HepG2 (cell line): ENCODE results near the gene CCT5. TPM values are rescaled to one million over a fixed set of nuclear protein-coding genes. Genes with fewer than 3 reads are reported as not detected.

ENCODE experiments used
- CEBPG ChIP-seq: IDR thresholded peaks from 2 replicates; pipeline ENCODE4 v1.6.1; 2016
- EHMT2 ChIP-seq: fragments of 200-600 bp; sonication (generic); IDR thresholded peaks from 2 replicates; pipeline ENCODE4 v1.7.0; 2017; ENCODE audit warnings: antibody characterized with exemption, low read depth, low read length, borderline replicate concordance
- EZH2 ChIP-seq: conservative IDR thresholded peaks from 2 replicates; pipeline ENCODE4 v1.6.1; 2012; ENCODE audit warnings: mild to moderate bottlenecking, low read depth, low read length, moderate library complexity
- IKZF1 ChIP-seq: fragments of 450-650 bp; IDR thresholded peaks from 2 replicates; pipeline ENCODE4 v1.7.1; 2016
- IKZF4 ChIP-seq: sonication (generic); formaldehyde crosslinking; IDR thresholded peaks from 2 replicates; pipeline ENCODE4 v1.5.1; 2020; ENCODE audit warnings: borderline replicate concordance, mild to moderate bottlenecking, low read depth, missing genetic modification reagents; ENCODE audit errors: not compliant biosample characterization
- KDM5A ChIP-seq: fragments of 200-600 bp; sonication (generic); IDR thresholded peaks from 2 replicates; pipeline ENCODE4 v1.7.0; 2018; ENCODE audit warnings: antibody characterized with exemption, mild to moderate bottlenecking, low read length, borderline replicate concordance
- KLF16 ChIP-seq, 2 experiments: sonication (generic) in 1 of 2; formaldehyde crosslinking in 1 of 2; IDR thresholded peaks; 2 replicates each; pipeline versions ENCODE4 v1.6.1 to v1.8.0; 2016 to 2023; ENCODE audit warnings: missing genetic modification reagents in 2 of 2, missing compliant biosample characterization in 1 of 2
- MED1 ChIP-seq: sonication (generic); formaldehyde crosslinking; IDR thresholded peaks from 2 replicates; pipeline ENCODE4 v1.4.0; 2020; ENCODE audit warnings: missing genetic modification reagents
- RFXAP ChIP-seq: sonication (generic); formaldehyde crosslinking; IDR thresholded peaks from 2 replicates; pipeline ENCODE4 v1.4.0; 2020; ENCODE audit warnings: missing genetic modification reagents, borderline replicate concordance
- ZBTB42 ChIP-seq: sonication (generic); formaldehyde crosslinking; IDR thresholded peaks from 2 replicates; pipeline ENCODE4 v1.5.0; 2020; ENCODE audit warnings: mild to moderate bottlenecking, missing genetic modification reagents
- ZNF263 ChIP-seq: sonication (generic); formaldehyde crosslinking; IDR thresholded peaks from 2 replicates; pipeline ENCODE4 v1.4.0; 2020; ENCODE audit warnings: missing genetic modification reagents
- ZNF33B ChIP-seq: sonication (generic); formaldehyde crosslinking; IDR thresholded peaks from 2 replicates; pipeline ENCODE4 v1.5.1; 2020; ENCODE audit warnings: mild to moderate bottlenecking, missing genetic modification reagents
- ZNF552 ChIP-seq: sonication (generic); formaldehyde crosslinking; IDR thresholded peaks from 2 replicates; pipeline ENCODE4 v1.9.0; 2022; ENCODE audit warnings: missing genetic modification reagents, mild to moderate bottlenecking, borderline replicate concordance
- ZNF672 ChIP-seq: sonication (generic); formaldehyde crosslinking; IDR thresholded peaks from 2 replicates; pipeline ENCODE4 v1.8.1; 2022; ENCODE audit warnings: missing genetic modification reagents
- polyA plus RNA-seq, 8 experiments: library from polyadenylated mRNA; depleted of rRNA in 3 of 8; stranded (reverse) in 7 of 8; unstranded in 1 of 8; fragments of >200 nt; fragmentation: Illumina TruSeq in 4 of 8; extraction: Trizol in 4 of 8; gene quantifications; 2 replicates each; pipeline versions ENCODE4 v1.2.1 to v1.2.3, GENCODE V29; 2011 to 2016; ENCODE audit warnings: low read depth in 4 of 8, missing spikeins in 1 of 8, mixed read lengths in 1 of 8; ENCODE audit not compliant: insufficient read depth in 1 of 8
- total RNA-seq, 5 experiments: library from RNA; depleted of rRNA; stranded (reverse); fragments of >200 nt; fragmentation: Illumina TruSeq; extraction: Trizol; gene quantifications; 2 replicates each; pipeline ENCODE4 v1.2.3, GENCODE V29; 2016; ENCODE audit warnings: low read depth in 1 of 5
- TF ChIP-seq, protein P1 (sequence below): sonication (generic); formaldehyde crosslinking; IDR thresholded peaks from 2 replicates; pipeline ENCODE4 v1.9.0; 2021; ENCODE audit warnings: missing genetic modification reagents, borderline replicate concordance
- TF ChIP-seq, protein P2 (sequence below): sonication (generic); formaldehyde crosslinking; IDR thresholded peaks from 2 replicates; pipeline ENCODE4 v1.4.0; 2020; ENCODE audit warnings: mild to moderate bottlenecking, missing genetic modification reagents
- TF ChIP-seq, protein P3 (sequence below): IDR thresholded peaks from 2 replicates; pipeline ENCODE4 v1.6.1; 2016; ENCODE audit warnings: low read depth, missing genetic modification reagents, missing compliant biosample characterization

The CCT5 gene
- total and polyA plus RNA-seq, 2 of the 13 experiments (the other 11 are each of a cell fraction or from before 2014, with no cell fraction given), result 319 to 708 TPM

DNA sequence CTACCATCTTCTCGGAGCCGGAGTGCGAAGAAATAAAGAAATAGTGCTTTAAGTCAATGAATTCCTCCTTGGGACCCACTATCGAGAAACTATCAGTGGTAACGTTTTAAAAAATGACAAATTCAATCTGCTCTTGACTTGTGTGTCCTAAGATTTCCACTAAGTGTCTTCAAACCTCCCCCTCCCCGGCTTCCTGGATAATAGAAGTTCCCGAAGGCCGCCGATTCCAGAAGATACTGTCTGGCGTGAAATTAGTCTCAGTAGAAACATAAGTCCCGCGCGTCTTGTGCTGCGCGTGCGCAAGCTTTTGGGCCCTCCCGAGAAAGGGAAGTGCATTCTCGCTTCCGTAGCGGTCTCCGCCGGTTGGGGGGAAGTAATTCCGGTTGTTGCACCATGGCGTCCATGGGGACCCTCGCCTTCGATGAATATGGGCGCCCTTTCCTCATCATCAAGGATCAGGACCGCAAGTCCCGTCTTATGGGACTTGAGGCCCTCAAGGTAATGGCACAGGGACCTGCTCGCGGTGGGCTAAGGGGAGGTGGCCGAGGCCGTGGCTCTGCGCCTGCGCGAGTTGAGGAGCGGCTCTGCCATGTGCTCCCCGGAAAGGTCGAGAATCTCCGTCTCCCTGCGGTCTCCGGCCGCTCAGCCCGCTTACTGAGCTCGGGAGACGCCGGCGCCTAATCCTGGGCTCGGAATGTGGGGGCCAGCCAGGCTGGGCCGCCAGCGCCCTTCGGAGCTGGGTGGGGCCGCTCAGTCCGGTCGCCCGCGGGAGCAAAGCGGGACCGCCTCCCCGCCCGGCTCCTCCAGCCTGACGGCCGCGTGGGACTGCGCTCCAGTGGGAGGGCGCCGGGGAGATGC is at the start of gene CCT5 (continued):
- TF ChIP-seq, protein P1, sequence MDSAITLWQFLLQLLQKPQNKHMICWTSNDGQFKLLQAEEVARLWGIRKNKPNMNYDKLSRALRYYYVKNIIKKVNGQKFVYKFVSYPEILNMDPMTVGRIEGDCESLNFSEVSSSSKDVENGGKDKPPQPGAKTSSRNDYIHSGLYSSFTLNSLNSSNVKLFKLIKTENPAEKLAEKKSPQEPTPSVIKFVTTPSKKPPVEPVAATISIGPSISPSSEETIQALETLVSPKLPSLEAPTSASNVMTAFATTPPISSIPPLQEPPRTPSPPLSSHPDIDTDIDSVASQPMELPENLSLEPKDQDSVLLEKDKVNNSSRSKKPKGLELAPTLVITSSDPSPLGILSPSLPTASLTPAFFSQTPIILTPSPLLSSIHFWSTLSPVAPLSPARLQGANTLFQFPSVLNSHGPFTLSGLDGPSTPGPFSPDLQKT (CRISPR knock-in tag), result no peak
- TF ChIP-seq ZNF33B (CRISPR knock-in tag), result no peak
- TF ChIP-seq ZNF263, result peak; percentile 57
- no peak for TF ChIP-seq ZNF552 (CRISPR knock-in tag)
- peak; percentile 57 for TF ChIP-seq MED1 (CRISPR knock-in tag)
- TF ChIP-seq IKZF4, result peak; percentile 18
- peak; percentile 75 for TF ChIP-seq KDM5A
- no peak for TF ChIP-seq ZNF672 (CRISPR knock-in tag)
- TF ChIP-seq RFXAP, result 0 out of 2 replicates have a peak, but pooled peaks have one; percentile 70
- no peak for TF ChIP-seq IKZF1
- TF ChIP-seq, protein P2, sequence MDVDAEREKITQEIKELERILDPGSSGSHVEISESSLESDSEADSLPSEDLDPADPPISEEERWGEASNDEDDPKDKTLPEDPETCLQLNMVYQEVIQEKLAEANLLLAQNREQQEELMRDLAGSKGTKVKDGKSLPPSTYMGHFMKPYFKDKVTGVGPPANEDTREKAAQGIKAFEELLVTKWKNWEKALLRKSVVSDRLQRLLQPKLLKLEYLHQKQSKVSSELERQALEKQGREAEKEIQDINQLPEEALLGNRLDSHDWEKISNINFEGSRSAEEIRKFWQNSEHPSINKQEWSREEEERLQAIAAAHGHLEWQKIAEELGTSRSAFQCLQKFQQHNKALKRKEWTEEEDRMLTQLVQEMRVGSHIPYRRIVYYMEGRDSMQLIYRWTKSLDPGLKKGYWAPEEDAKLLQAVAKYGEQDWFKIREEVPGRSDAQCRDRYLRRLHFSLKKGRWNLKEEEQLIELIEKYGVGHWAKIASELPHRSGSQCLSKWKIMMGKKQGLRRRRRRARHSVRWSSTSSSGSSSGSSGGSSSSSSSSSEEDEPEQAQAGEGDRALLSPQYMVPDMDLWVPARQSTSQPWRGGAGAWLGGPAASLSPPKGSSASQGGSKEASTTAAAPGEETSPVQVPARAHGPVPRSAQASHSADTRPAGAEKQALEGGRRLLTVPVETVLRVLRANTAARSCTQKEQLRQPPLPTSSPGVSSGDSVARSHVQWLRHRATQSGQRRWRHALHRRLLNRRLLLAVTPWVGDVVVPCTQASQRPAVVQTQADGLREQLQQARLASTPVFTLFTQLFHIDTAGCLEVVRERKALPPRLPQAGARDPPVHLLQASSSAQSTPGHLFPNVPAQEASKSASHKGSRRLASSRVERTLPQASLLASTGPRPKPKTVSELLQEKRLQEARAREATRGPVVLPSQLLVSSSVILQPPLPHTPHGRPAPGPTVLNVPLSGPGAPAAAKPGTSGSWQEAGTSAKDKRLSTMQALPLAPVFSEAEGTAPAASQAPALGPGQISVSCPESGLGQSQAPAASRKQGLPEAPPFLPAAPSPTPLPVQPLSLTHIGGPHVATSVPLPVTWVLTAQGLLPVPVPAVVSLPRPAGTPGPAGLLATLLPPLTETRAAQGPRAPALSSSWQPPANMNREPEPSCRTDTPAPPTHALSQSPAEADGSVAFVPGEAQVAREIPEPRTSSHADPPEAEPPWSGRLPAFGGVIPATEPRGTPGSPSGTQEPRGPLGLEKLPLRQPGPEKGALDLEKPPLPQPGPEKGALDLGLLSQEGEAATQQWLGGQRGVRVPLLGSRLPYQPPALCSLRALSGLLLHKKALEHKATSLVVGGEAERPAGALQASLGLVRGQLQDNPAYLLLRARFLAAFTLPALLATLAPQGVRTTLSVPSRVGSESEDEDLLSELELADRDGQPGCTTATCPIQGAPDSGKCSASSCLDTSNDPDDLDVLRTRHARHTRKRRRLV (CRISPR knock-in tag), result no peak
- no peak for TF ChIP-seq EHMT2
- 0 out of 4 replicates have a peak, but pooled peaks of 1 of the 2 experiments have one; percentile 61 for TF ChIP-seq KLF16 (CRISPR knock-in tag; IDR thresholded peaks at IDR 0.05)
- TF ChIP-seq CEBPG (CRISPR knock-in tag), result peak; percentile 78
- TF ChIP-seq, protein P3, sequence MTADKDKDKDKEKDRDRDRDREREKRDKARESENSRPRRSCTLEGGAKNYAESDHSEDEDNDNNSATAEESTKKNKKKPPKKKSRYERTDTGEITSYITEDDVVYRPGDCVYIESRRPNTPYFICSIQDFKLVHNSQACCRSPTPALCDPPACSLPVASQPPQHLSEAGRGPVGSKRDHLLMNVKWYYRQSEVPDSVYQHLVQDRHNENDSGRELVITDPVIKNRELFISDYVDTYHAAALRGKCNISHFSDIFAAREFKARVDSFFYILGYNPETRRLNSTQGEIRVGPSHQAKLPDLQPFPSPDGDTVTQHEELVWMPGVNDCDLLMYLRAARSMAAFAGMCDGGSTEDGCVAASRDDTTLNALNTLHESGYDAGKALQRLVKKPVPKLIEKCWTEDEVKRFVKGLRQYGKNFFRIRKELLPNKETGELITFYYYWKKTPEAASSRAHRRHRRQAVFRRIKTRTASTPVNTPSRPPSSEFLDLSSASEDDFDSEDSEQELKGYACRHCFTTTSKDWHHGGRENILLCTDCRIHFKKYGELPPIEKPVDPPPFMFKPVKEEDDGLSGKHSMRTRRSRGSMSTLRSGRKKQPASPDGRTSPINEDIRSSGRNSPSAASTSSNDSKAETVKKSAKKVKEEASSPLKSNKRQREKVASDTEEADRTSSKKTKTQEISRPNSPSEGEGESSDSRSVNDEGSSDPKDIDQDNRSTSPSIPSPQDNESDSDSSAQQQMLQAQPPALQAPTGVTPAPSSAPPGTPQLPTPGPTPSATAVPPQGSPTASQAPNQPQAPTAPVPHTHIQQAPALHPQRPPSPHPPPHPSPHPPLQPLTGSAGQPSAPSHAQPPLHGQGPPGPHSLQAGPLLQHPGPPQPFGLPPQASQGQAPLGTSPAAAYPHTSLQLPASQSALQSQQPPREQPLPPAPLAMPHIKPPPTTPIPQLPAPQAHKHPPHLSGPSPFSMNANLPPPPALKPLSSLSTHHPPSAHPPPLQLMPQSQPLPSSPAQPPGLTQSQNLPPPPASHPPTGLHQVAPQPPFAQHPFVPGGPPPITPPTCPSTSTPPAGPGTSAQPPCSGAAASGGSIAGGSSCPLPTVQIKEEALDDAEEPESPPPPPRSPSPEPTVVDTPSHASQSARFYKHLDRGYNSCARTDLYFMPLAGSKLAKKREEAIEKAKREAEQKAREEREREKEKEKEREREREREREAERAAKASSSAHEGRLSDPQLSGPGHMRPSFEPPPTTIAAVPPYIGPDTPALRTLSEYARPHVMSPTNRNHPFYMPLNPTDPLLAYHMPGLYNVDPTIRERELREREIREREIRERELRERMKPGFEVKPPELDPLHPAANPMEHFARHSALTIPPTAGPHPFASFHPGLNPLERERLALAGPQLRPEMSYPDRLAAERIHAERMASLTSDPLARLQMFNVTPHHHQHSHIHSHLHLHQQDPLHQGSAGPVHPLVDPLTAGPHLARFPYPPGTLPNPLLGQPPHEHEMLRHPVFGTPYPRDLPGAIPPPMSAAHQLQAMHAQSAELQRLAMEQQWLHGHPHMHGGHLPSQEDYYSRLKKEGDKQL, result peak; percentile 61; the same call in 1 of the 2 replicates
- TF ChIP-seq ZBTB42 (CRISPR knock-in tag), result no peak
- no peak for TF ChIP-seq EZH2
